Measurements from ENCODE around the gene GLIPR1. TPM values are rescaled to one million over a fixed set of nuclear protein-coding genes. Genes with fewer than 3 reads are reported as not detected.
"Not testable (repeated sequence)": the region's sequence is repeated elsewhere in the genome, so short reads cannot be mapped to it uniquely, and the experiment has no call there.

Gene GLIPR1
- total RNA-seq, 4 donors from 2014 or later: 1.4 to 47.0 (median 7.2) TPM

DNA sequence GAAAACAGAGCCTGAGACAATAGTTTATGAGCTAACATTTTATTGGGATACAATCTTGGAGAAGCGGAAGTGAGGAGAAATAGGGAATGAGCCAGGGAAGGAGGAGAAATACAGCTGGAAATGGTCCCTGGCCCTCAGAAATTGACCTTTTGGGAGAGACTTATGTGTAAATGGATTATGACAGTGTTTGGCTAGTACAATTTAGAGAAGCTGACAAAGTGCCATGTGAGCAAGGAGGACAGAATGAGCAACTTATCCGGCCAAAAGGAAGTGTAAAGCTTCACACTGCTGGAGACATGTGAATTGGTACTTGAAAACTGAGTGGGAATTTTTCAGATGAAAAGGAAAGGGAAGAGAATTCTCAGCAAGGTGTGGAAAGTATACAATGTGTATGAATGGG, 2.9 kb downstream of the GLIPR1 start:
- H3K27ac ChIP-seq: peak overlapping the region; percentile 66 to 80 (median 78)
- peak overlapping the region in 3 of 4 donors; percentile 44 to 49 (median 46) for H3K4me3 ChIP-seq
- H3K27me3 ChIP-seq: no peaks in the 10 kb centered on the region
- no peak for DNase-seq
- H3K4me1 ChIP-seq: peaks cover 0 to 13% (median 7%) of the 10 kb centered on the region in 4 donors
- TF ChIP-seq POLR2A (IDR thresholded peaks at IDR 0.05): no peak
- TF ChIP-seq, protein P1, sequence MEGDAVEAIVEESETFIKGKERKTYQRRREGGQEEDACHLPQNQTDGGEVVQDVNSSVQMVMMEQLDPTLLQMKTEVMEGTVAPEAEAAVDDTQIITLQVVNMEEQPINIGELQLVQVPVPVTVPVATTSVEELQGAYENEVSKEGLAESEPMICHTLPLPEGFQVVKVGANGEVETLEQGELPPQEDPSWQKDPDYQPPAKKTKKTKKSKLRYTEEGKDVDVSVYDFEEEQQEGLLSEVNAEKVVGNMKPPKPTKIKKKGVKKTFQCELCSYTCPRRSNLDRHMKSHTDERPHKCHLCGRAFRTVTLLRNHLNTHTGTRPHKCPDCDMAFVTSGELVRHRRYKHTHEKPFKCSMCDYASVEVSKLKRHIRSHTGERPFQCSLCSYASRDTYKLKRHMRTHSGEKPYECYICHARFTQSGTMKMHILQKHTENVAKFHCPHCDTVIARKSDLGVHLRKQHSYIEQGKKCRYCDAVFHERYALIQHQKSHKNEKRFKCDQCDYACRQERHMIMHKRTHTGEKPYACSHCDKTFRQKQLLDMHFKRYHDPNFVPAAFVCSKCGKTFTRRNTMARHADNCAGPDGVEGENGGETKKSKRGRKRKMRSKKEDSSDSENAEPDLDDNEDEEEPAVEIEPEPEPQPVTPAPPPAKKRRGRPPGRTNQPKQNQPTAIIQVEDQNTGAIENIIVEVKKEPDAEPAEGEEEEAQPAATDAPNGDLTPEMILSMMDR (IDR thresholded peaks at IDR 0.05): no peak
- H3K36me3 ChIP-seq: no peaks in the 10 kb centered on the region
- no peaks in the 10 kb centered on the region for H3K9me3 ChIP-seq

DNA sequence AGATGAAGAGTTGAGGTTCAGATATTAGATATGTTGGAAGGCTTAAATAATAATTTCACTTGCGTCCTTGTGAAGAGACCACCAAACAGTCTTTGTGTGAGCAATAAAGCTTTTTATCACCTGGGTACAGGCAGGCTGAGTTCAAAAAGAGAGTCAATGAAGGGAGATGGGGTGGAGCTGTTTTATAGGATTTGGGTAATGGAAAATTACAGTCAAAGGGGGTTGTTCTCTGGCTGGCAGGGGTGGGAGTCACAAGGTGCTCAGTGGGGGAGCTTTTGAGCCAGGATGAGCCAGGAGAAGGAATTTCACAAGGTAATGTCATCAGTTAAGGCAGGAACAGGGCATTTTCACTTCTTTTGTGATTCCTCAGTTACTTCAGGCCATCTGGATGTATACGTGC, 3.9 kb downstream of the GLIPR1 start:
- not testable (repeated sequence) for H3K36me3 ChIP-seq, H3K4me3 ChIP-seq, DNase-seq, H3K27me3 ChIP-seq, H3K9me3 ChIP-seq, H3K4me1 ChIP-seq
- H3K27ac ChIP-seq: peak overlapping the region in 1 of 4 donors; percentile 4

DNA sequence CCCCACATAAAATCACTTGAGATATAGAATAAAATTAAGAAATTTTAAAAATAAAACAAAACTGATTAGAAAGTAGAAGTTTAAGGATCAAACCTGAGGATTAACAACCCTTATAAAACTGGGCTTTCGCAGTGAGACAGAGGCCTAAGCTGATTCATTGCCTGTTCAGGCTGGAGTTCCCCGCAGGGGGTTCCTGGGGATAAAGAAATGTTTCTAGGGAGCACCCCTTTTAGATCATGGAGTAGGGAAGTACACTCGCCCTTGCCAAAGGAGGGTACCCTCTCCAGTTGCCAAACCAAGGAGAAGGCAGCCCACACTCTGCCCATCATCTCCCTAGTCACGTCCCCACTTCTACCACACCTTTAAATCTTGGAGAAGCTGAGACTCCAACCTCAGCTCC, 6.8 kb downstream of the GLIPR1 start:
- no peak for DNase-seq
- Histone ChIP-seq H3K27ac (no peak overlapping the region), H3K36me3 (no peaks in the 10 kb centered on the region), H3K9me3 (no peaks in the 10 kb centered on the region), H3K4me1 (peaks cover 0 to 8% (median 4%) of the 10 kb centered on the region in 4 donors), H3K27me3 (no peaks in the 10 kb centered on the region), H3K4me3 (no peak overlapping the region)
- no peak for TF ChIP-seq POLR2A (IDR thresholded peaks at IDR 0.05)
- TF ChIP-seq, protein P1 (IDR thresholded peaks at IDR 0.05): no peak

DNA sequence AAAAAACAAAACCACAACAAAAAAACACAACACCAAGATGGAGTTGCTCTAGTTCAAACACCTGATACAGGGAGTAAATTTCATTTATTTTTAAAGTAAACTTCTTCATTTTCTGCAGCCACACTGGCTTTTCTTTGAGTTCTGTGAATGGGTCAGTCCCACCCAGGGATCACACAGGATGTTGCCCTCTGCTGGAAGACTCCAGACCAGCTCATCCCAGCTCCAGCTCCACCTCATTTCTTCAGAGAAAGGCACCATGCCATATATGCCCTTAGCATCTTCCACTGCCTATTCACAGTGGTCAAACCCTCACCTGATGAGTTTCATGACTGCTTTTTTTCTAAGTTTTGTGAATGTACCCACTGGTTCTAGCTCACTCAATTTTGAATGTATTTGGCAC, 8.0 kb downstream of the GLIPR1 start:
- Histone ChIP-seq H3K27me3 (no peaks in the 10 kb centered on the region), H3K4me3 (no peak overlapping the region), H3K4me1 (peaks cover 0 to 4% (median under 1%) of the 10 kb centered on the region in 4 donors), H3K36me3 (no peaks in the 10 kb centered on the region), H3K27ac (no peak overlapping the region), H3K9me3 (no peaks in the 10 kb centered on the region)
- TF ChIP-seq POLR2A (IDR thresholded peaks at IDR 0.05): no peak
- TF ChIP-seq, protein P1 (IDR thresholded peaks at IDR 0.05): peak in 5 of 6 experiments; percentile 21 to 34 (median 29)
- DNase-seq: peak in 1 of 3 donors; percentile 28

DNA sequence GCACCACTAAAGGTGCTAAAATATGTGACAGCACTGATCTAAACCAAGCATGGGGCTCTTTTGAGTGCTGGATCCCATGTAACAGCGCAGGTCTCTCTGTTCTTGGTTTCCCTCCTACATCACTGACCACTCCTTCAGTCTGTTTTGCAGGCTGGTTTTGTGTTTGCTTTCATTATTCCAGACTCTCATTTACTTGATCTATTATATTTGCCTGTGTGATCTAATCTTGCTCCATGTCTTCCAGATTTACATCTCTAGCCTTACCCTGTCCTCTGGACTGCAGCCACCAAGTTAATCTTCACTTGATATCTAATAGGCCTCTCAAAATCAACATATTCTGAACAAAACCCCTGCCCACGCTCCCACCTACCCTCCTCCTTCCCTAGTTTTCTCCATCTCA, 8.6 kb downstream of the GLIPR1 start:
- Histone ChIP-seq H3K4me1 (no peaks in the 10 kb centered on the region), H3K9me3 (no peaks in the 10 kb centered on the region), H3K36me3 (no peaks in the 10 kb centered on the region), H3K27me3 (no peaks in the 10 kb centered on the region), H3K27ac (no peak overlapping the region), H3K4me3 (no peak overlapping the region)
- DNase-seq: no peak
- no peak for TF ChIP-seq POLR2A (IDR thresholded peaks at IDR 0.05)
- TF ChIP-seq, protein P1 (IDR thresholded peaks at IDR 0.05): no peak

DNA sequence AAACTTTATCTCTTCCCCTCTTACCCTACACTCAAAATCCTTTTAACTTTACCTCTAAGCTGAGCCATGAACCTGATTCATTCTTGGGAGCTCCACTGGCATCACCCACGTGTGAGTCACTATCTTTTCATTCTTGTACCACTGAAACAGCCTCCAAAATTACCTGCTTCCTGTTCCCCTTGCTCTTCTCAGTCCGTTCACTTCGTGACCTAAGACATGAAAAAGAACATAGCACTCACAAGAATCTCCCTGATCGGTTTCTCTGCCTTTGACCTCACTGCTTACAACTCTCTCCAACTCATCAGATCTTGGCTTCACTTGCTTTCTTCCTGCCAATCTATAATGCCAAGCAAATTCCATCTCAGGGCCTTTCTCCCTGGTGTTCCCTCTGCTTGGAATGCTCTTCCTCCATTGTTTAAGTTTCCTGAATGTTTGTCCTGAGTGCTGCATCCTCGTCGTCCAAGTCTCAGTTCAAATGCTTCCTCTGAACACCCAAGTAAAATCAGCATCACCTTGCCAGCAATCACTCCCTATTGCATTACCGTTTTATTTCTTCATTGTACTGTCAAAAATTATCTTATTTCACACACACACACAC, 9.2 kb downstream of the GLIPR1 start:
- Histone ChIP-seq H3K4me3 (no peak overlapping the region), H3K4me1 (no peaks in the 10 kb centered on the region), H3K9me3 (no peaks in the 10 kb centered on the region), H3K27me3 (no peaks in the 10 kb centered on the region), H3K27ac (no peak overlapping the region), H3K36me3 (no peaks in the 10 kb centered on the region)
- DNase-seq: no peak
- TF ChIP-seq, protein P1 (IDR thresholded peaks at IDR 0.05): no peak
